GM23338 (cell line): ENCODE data around the gene SHANK2. TPM values are rescaled to one million over a fixed set of nuclear protein-coding genes. Genes with fewer than 3 reads are reported as not detected.

Experiments used
- ATAC-seq: fragments of 200-7000 bp; cut with Tn5 transposase; 3 replicates; pipeline ENCODE4 v1.9.1; 2020
- DNase-seq: peaks from one replicate; pipeline ENCODE4 v3.0.0-alpha.2; 2015; ENCODE audit warnings: low spot score
- H2AFZ ChIP-seq: fragments of 200-600 bp; sonication (generic); 2 replicates; pipeline ENCODE4 v1.8.0; 2016; ENCODE audit warnings: antibody characterized with exemption, mild to moderate bottlenecking, moderate library complexity
- H3F3A ChIP-seq: fragments of 200-600 bp; sonication (generic); replicated peaks from 2 replicates; pipeline ENCODE4 v1.8.0; 2017; ENCODE audit warnings: antibody characterized with exemption, mixed run types, low read depth
- H3K27ac ChIP-seq: fragments of 200-600 bp; sonication (generic); 2 replicates; pipeline ENCODE4 v1.6.1; 2016; ENCODE audit warnings: low read depth
- H3K27me3 ChIP-seq: fragments of 200-600 bp; sonication (generic); 2 replicates; pipeline ENCODE4 v1.8.0; 2016; ENCODE audit warnings: mild to moderate bottlenecking, mixed run types, moderate library complexity; ENCODE audit not compliant: insufficient read depth
- H3K36me3 ChIP-seq: fragments of 200-600 bp; sonication (generic); 2 replicates; pipeline ENCODE4 v1.8.0; 2016; ENCODE audit warnings: mild to moderate bottlenecking; ENCODE audit not compliant: insufficient read depth
- H3K4me1 ChIP-seq: fragments of 200-600 bp; sonication (generic); 2 replicates; pipeline ENCODE4 v1.8.0; 2016; ENCODE audit warnings: mild to moderate bottlenecking, moderate library complexity; ENCODE audit not compliant: insufficient read depth
- H3K4me2 ChIP-seq: fragments of 200-600 bp; sonication (generic); 2 replicates; pipeline ENCODE4 v1.7.1; 2017; ENCODE audit warnings: mixed run types
- H3K4me3 ChIP-seq: fragments of 200-600 bp; sonication (generic); 2 replicates; pipeline ENCODE4 v1.6.1; 2016; ENCODE audit warnings: mixed run types
- H3K79me2 ChIP-seq: fragments of 200-600 bp; sonication (generic); replicated peaks from 2 replicates; pipeline ENCODE4 v1.8.0; 2017; ENCODE audit warnings: mild to moderate bottlenecking; ENCODE audit not compliant: insufficient read depth
- H3K9me2 ChIP-seq: fragments of 200-600 bp; sonication (generic); 2 replicates; pipeline ENCODE4 v1.8.0; 2017; ENCODE audit not compliant: insufficient read depth
- H4K20me1 ChIP-seq: fragments of 200-600 bp; sonication (generic); replicated peaks from 2 replicates; pipeline ENCODE4 v1.8.0; 2017; ENCODE audit warnings: mild to moderate bottlenecking; ENCODE audit not compliant: insufficient read depth
- H3K27ac Mint-ChIP-seq: 2 replicates; pipeline ENCODE4 v1.8.0; 2020; ENCODE audit warnings: inconsistent platforms, mild to moderate bottlenecking, moderate library complexity, mixed read lengths
- H3K27me3 Mint-ChIP-seq: 3 replicates; pipeline ENCODE4 v1.8.0; 2022; ENCODE audit warnings: low read depth, mild to moderate bottlenecking, moderate library complexity, mixed read lengths, inconsistent platforms; ENCODE audit not compliant: insufficient read depth, poor library complexity
- H3K36me3 Mint-ChIP-seq: 3 replicates; pipeline ENCODE4 v1.8.0; 2021; ENCODE audit warnings: low read depth, mild to moderate bottlenecking, inconsistent platforms, moderate library complexity, mixed read lengths
- H3K4me1 Mint-ChIP-seq: 3 replicates; pipeline ENCODE4 v1.8.0; 2020; ENCODE audit warnings: mild to moderate bottlenecking, inconsistent platforms, mixed read lengths
- H3K4me3 Mint-ChIP-seq: 3 replicates; pipeline ENCODE4 v1.8.0; 2021; ENCODE audit warnings: moderate library complexity, mild to moderate bottlenecking, inconsistent platforms, mixed read lengths
- H3K9me3 Mint-ChIP-seq: 3 replicates; pipeline ENCODE4 v1.8.0; 2020; ENCODE audit warnings: moderate library complexity, mild to moderate bottlenecking, inconsistent platforms, mixed read lengths
- ETS1 ChIP-seq: IDR thresholded peaks from 2 replicates; pipeline ENCODE4 v1.6.1; 2016; ENCODE audit warnings: antibody characterized with exemption
- EZH2phosphoT487 ChIP-seq: fragments of 200-600 bp; sonication (generic); IDR thresholded peaks from one replicate; pipeline ENCODE4 v1.8.1; 2018; ENCODE audit warnings: antibody characterized with exemption; ENCODE audit not compliant: unreplicated experiment
- NANOG ChIP-seq: IDR thresholded peaks from 2 replicates; pipeline ENCODE4 v1.6.1; 2016; ENCODE audit warnings: antibody characterized with exemption, borderline replicate concordance
- POLR2AphosphoS5 ChIP-seq: IDR thresholded peaks from 2 replicates; pipeline ENCODE4 v1.6.1; 2016; ENCODE audit warnings: antibody characterized with exemption, low read depth
- ZNF462 ChIP-seq: fragments of 250-450 bp; sonication (Bioruptor Pico); IDR thresholded peaks from 2 replicates; pipeline ENCODE4 v1.5.0; 2020; ENCODE audit warnings: mild to moderate bottlenecking, moderate library complexity
- polyA plus RNA-seq: library from polyadenylated mRNA; unstranded; fragments of >200 nt; fragmentation: Nextera tagmentation; extraction: Ambion mirVana; gene quantifications from 2 replicates; pipeline ENCODE4 v1.2.1, GENCODE V29; 2016
- total RNA-seq: library from RNA; depleted of rRNA; stranded (reverse); fragments of >200 nt; shearing (Covaris generic); gene quantifications from 2 replicates; pipeline ENCODE4 v1.2.3, GENCODE V29; 2014; rRNA removed

The SHANK2 gene
- total and polyA plus RNA-seq, 2 experiments from 2014 or later: 22.0 to 81.4 TPM

- H3F3A ChIP-seq: no peaks in the 10 kb centered on the region
- H3K36me3 Mint-ChIP-seq: peaks cover 23% of the 10 kb centered on the region
- no peaks in the 10 kb centered on the region for H3K36me3 ChIP-seq
- H3K4me1 Mint-ChIP-seq: peaks cover 34% of the 10 kb centered on the region
- H3K27me3 ChIP-seq: no peaks in the 10 kb centered on the region
- ATAC-seq (no peak), DNase-seq (no peak)
- H3K27ac ChIP-seq: no peak overlapping the region
- no peaks in the 10 kb centered on the region for H3K9me3 Mint-ChIP-seq
- H3K9me2 ChIP-seq: no peaks in the 10 kb centered on the region
- no peak overlapping the region for H3K4me2 ChIP-seq
- H2AFZ ChIP-seq: no peak overlapping the region
- no peak overlapping the region for H3K27ac Mint-ChIP-seq
- H3K27me3 Mint-ChIP-seq: peaks cover 12% of the 10 kb centered on the region
- peaks cover 29% of the 10 kb centered on the region for H4K20me1 ChIP-seq
- H3K4me3 Mint-ChIP-seq: no peak overlapping the region
- TF ChIP-seq NANOG (no peak), ZNF462 (CRISPR knock-in tag) (no peak), POLR2AphosphoS5 (no peak), EZH2phosphoT487 (no peak), ETS1 (no peak)
- H3K4me3 ChIP-seq: no peak overlapping the region
- peaks cover 19% of the 10 kb centered on the region for H3K4me1 ChIP-seq
- peaks cover 83% of the 10 kb centered on the region for H3K79me2 ChIP-seq
These were observed 49.8 kb downstream of the SHANK2 start for GRCh38 chr11:71202598-71202944.

Other genes with a start within 250 kb of the SHANK2 start
- gene DHCR7, start 195.8 kb upstream of the SHANK2 start, total RNA-seq: 166 and 175 TPM in 2 replicates
- 84.0 and 91.3 TPM in 2 replicates for gene DHCR7, start 195.8 kb upstream of the SHANK2 start, polyA plus RNA-seq
- 50.4 and 54.9 TPM in 2 replicates for gene NADSYN1, start 200.6 kb upstream of the SHANK2 start, total RNA-seq
- 32.5 and 35.6 TPM in 2 replicates for gene NADSYN1, start 200.6 kb upstream of the SHANK2 start, polyA plus RNA-seq